ENCODE results near the gene EHBP1. TPM values are rescaled to one million over a fixed set of nuclear protein-coding genes. Genes with fewer than 3 reads are reported as not detected.

The EHBP1 gene
- total and polyA plus RNA-seq, 7 donors: 3.9 to 20.2 (median 14.3) TPM

DNA sequence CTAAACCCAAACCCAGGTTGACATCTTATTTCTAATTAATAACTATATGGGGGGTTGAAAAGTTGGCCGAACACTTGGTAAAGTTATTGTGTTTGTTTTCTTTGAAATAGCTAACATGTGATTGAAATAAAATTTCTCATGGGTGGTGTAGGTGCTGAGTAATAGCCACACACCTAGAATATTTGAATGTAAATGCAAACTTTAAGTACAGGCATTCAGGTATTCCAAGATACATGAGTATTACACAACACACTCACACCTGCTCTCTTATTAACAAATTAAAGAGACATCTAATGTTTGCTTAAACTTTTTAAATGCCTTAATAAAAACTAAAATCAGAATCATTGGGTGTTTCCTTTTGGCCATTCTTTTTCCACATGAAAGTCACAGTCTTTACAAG, 165.5 kb downstream of the EHBP1 start:
- intact Hi-C loops (cut with DNase I): no loop called here
- WGBS, 3 donors: 95 to 100% (median 97%) methylated on average over 1 of the region's 1 CpG
- DNase-seq: no peak
- H3K27me3 ChIP-seq (ENCODE audit: insufficient read depth in 3 of 3, low read length in 2 of 3): no peaks in the 10 kb centered on the region
- peaks cover 0 to 41% of the 10 kb centered on the region in 2 donors for H3K36me3 ChIP-seq (ENCODE audit: insufficient read depth in 1 of 2, low read depth in 1 of 2)
- H3K9me3 ChIP-seq: peaks cover 14% of the 10 kb centered on the region
- no peak overlapping the region for H3K4me3 ChIP-seq
- TF ChIP-seq CTCF (IDR thresholded peaks at IDR 0.05): no peak
- ATAC-seq: no peak
- no peaks in the 10 kb centered on the region for H3K4me1 ChIP-seq
- H3K27ac ChIP-seq: no peak overlapping the region

- WGBS, 3 donors: 93 to 100% (median 98%) methylated on average over 1 of the region's 1 CpG
- no peaks in the 10 kb centered on the region for H3K27me3 ChIP-seq (ENCODE audit: insufficient read depth in 3 of 3, low read length in 2 of 3)
- ATAC-seq (no peak), DNase-seq (no peak)
- H3K27ac ChIP-seq: no peak overlapping the region
- intact Hi-C loops (cut with DNase I): no loop called here
- H3K4me3 ChIP-seq: no peak overlapping the region
- no peaks in the 10 kb centered on the region for H3K4me1 ChIP-seq
- TF ChIP-seq CTCF (IDR thresholded peaks at IDR 0.05): no peak
- H3K36me3 ChIP-seq (ENCODE audit: insufficient read depth in 1 of 2, low read depth in 1 of 2): peaks cover 0 to 39% of the 10 kb centered on the region in 2 donors
- peaks cover 14% of the 10 kb centered on the region for H3K9me3 ChIP-seq
Measured at GRCh38 chr2:62871506-62871905, 166.0 kb downstream of the EHBP1 start.

DNA sequence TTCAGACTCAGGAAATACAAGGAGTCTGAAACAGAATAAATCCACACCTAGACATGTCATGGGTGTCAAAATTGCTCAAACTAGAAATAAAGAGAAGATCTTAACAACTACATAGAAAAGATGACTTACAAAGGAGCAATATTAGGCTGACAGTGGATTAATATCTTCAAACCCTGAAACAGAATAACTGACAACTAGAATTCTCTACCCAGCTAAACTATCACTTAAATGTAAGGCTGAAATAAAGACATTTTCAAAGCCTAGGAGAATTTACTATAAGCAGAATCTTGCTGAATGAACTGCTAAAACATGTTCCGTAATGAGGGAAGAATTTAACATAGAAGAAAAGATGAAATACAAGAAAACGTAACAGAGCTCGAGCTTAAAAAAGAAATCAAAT, 168.1 kb downstream of the EHBP1 start:
- Histone ChIP-seq H3K36me3 (ENCODE audit: insufficient read depth in 1 of 2, low read depth in 1 of 2) (peaks cover 0 to 43% of the 10 kb centered on the region in 2 donors), H3K27ac (no peak overlapping the region), H3K4me1 (no peaks in the 10 kb centered on the region), H3K27me3 (ENCODE audit: insufficient read depth in 3 of 3, low read length in 2 of 3) (no peaks in the 10 kb centered on the region), H3K4me3 (no peak overlapping the region), H3K9me3 (peaks cover 14% of the 10 kb centered on the region)
- WGBS, 3 donors: 98 to 99% (median 99%) methylated on average over 3 of the region's 3 CpGs
- intact Hi-C loops (cut with DNase I): no loop called here
- no peak for TF ChIP-seq CTCF (IDR thresholded peaks at IDR 0.05)
- ATAC-seq: no peak
- DNase-seq: no peak

DNA sequence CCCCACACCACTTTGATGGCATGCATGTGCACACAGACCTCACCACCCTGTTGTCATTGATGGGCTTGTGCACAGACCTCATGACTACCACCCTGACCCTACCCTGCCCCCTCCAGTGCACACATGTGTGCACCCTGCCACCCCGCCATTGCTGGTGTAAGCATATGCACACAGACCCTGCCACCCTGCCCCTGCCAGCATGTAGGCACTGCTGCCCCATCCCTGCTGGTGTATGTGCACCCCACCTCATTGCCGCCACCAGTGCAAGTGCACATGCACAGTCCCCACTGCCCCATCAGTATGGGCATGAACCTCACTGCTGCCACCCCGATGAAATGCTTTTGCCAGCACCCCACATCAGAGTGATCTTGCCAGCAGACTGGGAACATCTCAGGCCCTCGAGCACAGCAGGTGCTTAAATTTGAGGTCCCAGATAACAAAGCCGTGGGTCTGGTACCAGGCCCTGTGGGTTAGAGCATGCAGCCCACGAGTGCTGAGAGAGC, 169.4 kb downstream of the EHBP1 start:
- peaks cover 14% of the 10 kb centered on the region for H3K9me3 ChIP-seq
- no peaks in the 10 kb centered on the region for H3K27me3 ChIP-seq (ENCODE audit: insufficient read depth in 3 of 3, low read length in 2 of 3)
- no peak overlapping the region for H3K4me3 ChIP-seq
- no peaks in the 10 kb centered on the region for H3K4me1 ChIP-seq
- ATAC-seq: no peak
- H3K36me3 ChIP-seq (ENCODE audit: insufficient read depth in 1 of 2, low read depth in 1 of 2): peaks cover 0 to 48% of the 10 kb centered on the region in 2 donors
- intact Hi-C loops (cut with DNase I): no loop called here
- WGBS, 3 donors: 97 to 99% (median 98%) methylated on average over 6 of the region's 6 CpGs
- no peak overlapping the region for H3K27ac ChIP-seq
- DNase-seq: no peak
- TF ChIP-seq CTCF (IDR thresholded peaks at IDR 0.05): no peak

DNA sequence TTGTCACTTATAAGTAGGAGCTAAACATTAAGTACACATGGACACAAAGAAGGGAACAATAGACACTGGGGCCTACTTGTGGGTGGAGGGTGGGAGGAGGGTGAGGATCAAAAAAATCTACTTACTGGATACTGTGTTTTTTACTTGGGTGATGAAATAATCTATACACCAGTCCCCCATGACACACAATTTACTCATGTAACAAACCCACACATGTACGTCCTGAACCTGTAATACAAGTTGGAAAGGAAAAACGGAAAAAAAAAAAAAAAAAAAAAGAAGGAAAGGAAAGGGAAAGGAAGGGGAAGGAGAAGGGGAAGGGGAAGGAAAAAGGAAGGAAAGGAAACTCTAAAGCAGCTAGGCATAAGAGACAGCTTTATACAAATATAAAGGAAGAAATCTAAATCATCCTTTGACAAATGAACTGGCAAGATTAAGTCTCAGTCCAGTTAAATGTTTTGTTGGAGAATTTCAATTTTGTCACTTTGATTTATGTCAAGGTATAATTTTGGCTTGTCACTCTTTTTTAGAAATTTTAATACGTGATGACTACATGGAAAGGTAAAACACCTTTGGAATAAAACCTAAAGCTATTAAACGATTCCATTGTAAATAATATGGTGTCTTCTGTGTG, 175.8 kb downstream of the EHBP1 start:
- H3K4me1 ChIP-seq: no peaks in the 10 kb centered on the region
- WGBS, 3 donors: 83 to 99% (median 97%) methylated on average over 4 of the region's 4 CpGs
- H3K4me3 ChIP-seq: no peak overlapping the region
- no peak for ATAC-seq
- peaks cover 0 to 24% of the 10 kb centered on the region in 2 donors for H3K36me3 ChIP-seq (ENCODE audit: insufficient read depth in 1 of 2, low read depth in 1 of 2)
- no peaks in the 10 kb centered on the region for H3K9me3 ChIP-seq
- no peaks in the 10 kb centered on the region for H3K27me3 ChIP-seq (ENCODE audit: insufficient read depth in 3 of 3, low read length in 2 of 3)
- no peak for DNase-seq
- intact Hi-C loops (cut with DNase I): no loop called here
- no peak overlapping the region for H3K27ac ChIP-seq
- no peak for TF ChIP-seq CTCF (IDR thresholded peaks at IDR 0.05)
